Mucosa of stomach (tissue), 1 donor: ENCODE data around the gene CTSF.
"Not testable (repeated sequence)": the region's sequence is repeated elsewhere in the genome, so short reads cannot be mapped to it uniquely, and the experiment has no call there.

Source experiments
- H3K27me3 ChIP-seq: one replicate; pipeline ENCODE4 v1.7.0; 2013; ENCODE audit warnings: mild to moderate bottlenecking, low read length; ENCODE audit not compliant: control insufficient read depth, insufficient read depth
- H3K36me3 ChIP-seq: one replicate; pipeline ENCODE4 v1.7.0; 2013; ENCODE audit warnings: low read length; ENCODE audit not compliant: control insufficient read depth, insufficient read depth
- H3K4me1 ChIP-seq: one replicate; pipeline ENCODE4 v1.7.0; 2013; ENCODE audit warnings: mild to moderate bottlenecking, low read length; ENCODE audit not compliant: control insufficient read depth, insufficient read depth
- H3K4me3 ChIP-seq: one replicate; pipeline ENCODE4 v1.7.0; 2013; ENCODE audit warnings: low read length
- H3K9ac ChIP-seq: one replicate; pipeline ENCODE4 v1.7.0; 2013; ENCODE audit warnings: mild to moderate bottlenecking, low read length, moderate library complexity
- H3K9me3 ChIP-seq: one replicate; pipeline ENCODE4 v1.7.0; 2013; ENCODE audit warnings: mild to moderate bottlenecking, low read length, moderate library complexity; ENCODE audit not compliant: control insufficient read depth
- donor health status: Pancreatic carcinoma.

The CTSF gene

DNA sequence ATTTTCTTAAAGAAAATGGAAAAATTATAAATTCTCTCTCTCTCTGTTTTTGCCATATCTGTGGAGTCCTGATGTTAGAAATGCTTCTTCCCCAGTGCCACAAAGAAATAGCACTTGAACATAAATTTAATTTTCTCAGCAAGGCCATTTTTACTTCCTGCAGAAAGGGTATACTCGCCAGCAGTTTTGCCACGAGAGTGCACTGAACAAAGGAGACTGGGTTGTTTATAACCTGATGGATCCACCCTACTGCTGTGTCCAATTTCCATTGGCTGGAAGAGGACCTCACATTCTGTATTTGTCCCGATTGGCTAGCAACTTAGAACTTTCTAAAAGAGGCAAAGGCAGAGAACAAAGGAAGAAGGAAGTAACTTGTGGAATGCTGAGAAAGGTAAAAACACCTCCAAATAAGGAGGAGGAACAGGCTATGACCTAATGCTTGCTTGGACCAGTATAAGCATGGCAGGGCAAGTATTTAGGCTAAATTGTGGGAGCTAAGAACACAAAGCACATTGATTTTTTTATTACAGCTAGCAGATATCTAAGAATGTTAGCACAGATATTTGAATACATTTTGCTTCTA is 14.2 kb upstream of the CTSF start:
- not testable (repeated sequence) for H3K36me3 ChIP-seq, H3K27me3 ChIP-seq, H3K4me1 ChIP-seq, H3K4me3 ChIP-seq, H3K9me3 ChIP-seq, H3K9ac ChIP-seq

DNA sequence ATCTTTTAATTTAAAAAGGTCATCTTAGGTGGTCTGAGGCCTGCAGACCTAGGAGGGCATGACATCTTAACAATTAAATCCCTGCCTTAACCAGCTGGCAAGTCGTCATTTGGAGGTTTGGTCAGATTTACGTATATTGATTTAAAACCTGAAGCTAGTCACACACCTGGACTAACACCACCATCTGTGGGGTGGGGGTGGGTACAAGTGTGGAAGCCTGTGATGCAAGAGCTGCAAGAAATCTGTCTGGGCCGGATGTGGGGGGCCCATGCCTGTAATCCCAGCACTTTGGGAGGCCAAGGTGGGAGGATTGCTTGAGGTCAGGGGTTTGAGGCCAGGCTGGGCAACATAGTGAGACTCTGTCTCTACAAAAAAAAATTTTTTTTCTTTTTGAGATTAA is 12.9 kb upstream of the CTSF start:
- no peaks in the 10 kb centered on the region for H3K9me3 ChIP-seq
- H3K4me3 ChIP-seq: no peak overlapping the region
- H3K9ac ChIP-seq: no peak overlapping the region
- H3K4me1 ChIP-seq: peaks cover 3% of the 10 kb centered on the region
- no peaks in the 10 kb centered on the region for H3K36me3 ChIP-seq
- H3K27me3 ChIP-seq: peaks cover 4% of the 10 kb centered on the region

DNA sequence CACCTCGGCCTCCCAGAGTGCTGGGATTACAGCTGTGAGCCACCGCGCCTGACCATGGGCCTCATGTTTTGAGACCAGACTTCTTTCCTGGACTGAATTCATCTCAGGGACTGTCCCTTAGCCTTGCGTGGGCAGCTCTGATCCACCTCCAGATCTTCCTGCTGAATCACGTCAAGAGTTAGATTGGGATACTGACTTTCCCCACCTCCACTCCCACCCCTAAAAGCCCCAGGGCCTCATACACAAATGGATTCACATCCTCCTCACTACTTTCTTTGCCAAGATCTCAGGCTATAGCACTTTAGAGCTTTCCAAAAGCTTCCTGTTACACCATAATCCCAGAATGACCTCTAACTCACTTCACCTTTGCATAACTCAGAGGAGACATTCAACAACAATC is 12.4 kb upstream of the CTSF start:
- H3K9me3 ChIP-seq: no peaks in the 10 kb centered on the region
- no peak overlapping the region for H3K4me3 ChIP-seq
- H3K27me3 ChIP-seq: peaks cover 4% of the 10 kb centered on the region
- no peak overlapping the region for H3K9ac ChIP-seq
- peaks cover 3% of the 10 kb centered on the region for H3K4me1 ChIP-seq
- H3K36me3 ChIP-seq: no peaks in the 10 kb centered on the region

DNA sequence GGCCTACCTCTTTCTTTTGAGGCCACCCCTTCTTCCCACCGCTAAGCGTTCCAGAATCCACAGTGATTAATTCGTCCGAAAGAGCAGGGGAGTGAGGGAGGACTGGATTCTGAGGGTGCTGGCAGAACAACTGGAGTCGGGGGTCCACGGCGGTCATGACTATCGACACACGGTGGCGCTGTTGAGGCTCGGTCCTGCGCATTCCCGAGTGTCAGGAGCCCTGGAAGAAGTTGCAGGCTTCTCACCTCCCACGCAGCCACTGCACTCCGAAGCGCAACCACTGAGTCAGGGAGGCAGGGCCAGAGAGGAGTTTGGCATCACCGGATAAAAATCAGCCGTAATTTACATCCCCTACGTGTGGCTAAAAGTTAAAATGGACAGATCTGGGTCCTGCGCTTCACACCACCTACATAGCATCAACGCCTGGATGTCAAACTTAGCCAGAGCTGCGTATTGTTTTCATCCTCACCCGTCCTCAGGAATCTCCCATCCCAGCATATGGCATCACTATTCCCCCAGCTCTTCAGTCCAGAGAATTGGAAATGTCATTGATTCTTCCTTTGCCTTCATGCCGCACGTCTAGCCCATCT is 10.7 kb upstream of the CTSF start:
- no peaks in the 10 kb centered on the region for H3K36me3 ChIP-seq
- no peak overlapping the region for H3K4me3 ChIP-seq
- H3K9ac ChIP-seq: no peak overlapping the region

DNA sequence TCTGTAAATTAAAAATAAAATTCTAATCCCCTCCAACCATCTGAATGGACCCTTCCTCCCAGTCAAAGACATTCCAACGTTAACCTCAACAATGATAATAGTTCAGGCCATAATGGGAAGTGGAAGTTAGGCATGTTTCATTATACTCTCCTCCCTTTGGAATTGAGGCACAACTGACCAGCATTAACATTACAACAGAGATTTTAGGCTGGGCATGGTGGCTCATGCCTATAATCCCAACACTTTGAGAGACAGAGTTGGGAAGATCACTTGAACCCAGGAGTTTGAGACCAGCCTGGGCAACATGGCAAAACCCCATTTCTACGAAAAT is 2.4 kb upstream of the CTSF start:
- Histone ChIP-seq H3K4me1 (peaks cover 8% of the 10 kb centered on the region), H3K27me3 (peaks cover 9% of the 10 kb centered on the region), H3K36me3 (no peaks in the 10 kb centered on the region), H3K9me3 (no peaks in the 10 kb centered on the region), H3K4me3 (no peak overlapping the region), H3K9ac (no peak overlapping the region)

More for the DNA sequence above, 10.7 kb upstream of the CTSF start:
- Histone ChIP-seq H3K9me3 (no peaks in the 10 kb centered on the region), H3K27me3 (peaks cover 4% of the 10 kb centered on the region), H3K4me1 (peaks cover 3% of the 10 kb centered on the region)

DNA sequence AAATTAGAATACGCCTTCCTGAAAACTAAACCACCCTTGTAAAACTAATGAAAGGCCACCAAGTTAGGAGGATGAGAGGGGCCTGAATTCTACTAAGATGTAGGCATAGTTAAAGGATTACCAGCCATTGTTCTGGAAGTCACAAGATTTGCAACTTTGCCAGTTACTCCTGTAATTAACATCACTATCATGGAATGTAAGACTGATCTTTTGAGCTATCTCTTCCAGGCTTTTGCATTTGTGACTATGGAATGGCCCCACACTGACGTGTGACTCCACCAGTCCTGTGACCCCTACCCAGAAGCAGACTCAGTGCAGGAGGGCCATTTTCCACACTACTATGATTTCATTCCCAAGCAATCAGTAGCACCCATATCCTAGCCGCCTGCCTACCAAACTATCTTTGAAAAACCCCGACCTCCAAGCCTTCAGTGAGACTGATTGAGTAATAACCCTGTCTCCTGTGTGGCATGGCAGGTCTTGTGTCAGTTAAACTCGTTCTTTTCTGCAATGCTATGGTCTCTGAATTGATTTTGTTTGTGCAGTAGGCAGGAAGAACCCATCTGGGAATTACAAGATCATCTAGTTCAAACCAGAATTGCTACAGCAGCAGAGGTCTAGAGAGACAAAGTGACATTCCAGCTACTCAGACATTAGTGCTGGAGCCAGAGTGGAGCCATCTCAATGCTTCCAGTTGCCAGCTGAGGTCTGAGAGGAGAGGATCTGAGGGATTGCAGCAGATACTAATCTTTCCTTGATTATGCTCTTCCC is 1.9 kb upstream of the CTSF start:
- Histone ChIP-seq H3K9ac (no peak overlapping the region), H3K4me1 (peaks cover 8% of the 10 kb centered on the region), H3K4me3 (no peak overlapping the region), H3K9me3 (no peaks in the 10 kb centered on the region), H3K36me3 (no peaks in the 10 kb centered on the region), H3K27me3 (peaks cover 9% of the 10 kb centered on the region)

DNA sequence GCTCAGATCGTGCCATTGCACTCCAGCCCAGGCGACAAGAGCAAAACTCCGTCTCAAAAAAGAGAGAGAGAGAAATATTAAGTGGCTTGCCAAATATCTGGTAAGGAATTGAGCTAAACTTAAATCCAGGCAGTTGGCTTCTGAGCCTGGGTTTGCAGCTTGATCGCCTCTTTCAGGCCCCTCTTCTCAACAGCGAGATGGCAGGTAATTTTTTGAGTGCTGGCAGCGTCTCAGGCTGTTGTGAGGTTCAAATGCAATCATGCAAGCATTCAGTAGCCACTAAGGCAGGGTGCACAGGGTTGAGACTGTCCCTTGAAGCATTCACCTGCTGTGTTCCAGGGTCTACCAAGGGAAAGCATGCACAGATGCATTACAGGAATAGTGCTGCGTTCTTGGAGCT is 670 bp upstream of the CTSF start:
- peaks cover 9% of the 10 kb centered on the region for H3K27me3 ChIP-seq
- no peak overlapping the region for H3K9ac ChIP-seq
- peaks cover 8% of the 10 kb centered on the region for H3K4me1 ChIP-seq
- no peak overlapping the region for H3K4me3 ChIP-seq
- H3K9me3 ChIP-seq: no peaks in the 10 kb centered on the region
- H3K36me3 ChIP-seq: no peaks in the 10 kb centered on the region

DNA sequence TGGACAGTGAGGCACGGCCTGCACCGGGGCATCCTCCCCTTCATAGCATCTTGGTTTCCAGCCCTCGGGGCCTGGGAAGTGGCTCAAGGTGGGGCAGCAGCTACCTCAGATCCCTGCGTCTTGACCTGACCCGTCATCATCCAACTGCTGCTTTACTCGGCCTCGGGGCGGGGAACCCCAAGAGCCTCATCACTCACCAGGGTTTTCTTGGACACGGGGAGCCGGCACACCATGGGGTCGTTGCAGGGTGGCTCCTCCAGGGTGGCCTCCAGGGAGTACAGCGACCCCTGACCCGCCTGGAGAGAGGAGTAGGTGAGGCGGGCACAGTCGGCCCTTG is 651 bp downstream of the CTSF start:
- peaks cover 8% of the 10 kb centered on the region for H3K4me1 ChIP-seq
- peak overlapping the region; percentile 50 for H3K9ac ChIP-seq
- H3K9me3 ChIP-seq: no peaks in the 10 kb centered on the region
- H3K27me3 ChIP-seq: peaks cover 9% of the 10 kb centered on the region
- no peaks in the 10 kb centered on the region for H3K36me3 ChIP-seq
- H3K4me3 ChIP-seq: no peak overlapping the region

DNA sequence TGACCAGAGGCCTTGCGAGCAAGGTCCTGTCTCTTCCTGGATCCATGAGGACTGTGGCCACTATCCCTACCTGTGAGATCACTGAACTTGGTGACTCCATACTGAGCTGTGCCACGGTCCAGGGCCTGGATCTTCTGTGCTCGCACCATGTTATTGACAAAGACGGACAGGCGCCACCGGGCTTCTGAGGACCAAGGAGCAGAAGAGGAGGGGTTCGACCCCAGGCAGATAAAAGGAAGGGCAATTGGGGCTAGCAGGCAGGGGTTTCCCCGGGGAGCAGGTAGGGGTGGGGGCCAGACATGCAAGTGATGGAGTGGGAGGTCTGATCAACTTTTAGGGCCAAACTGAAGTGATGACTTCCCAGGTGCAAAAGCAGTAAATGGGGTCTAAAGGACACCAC is 2.2 kb downstream of the CTSF start:
- H3K4me3 ChIP-seq: no peak overlapping the region
- no peaks in the 10 kb centered on the region for H3K36me3 ChIP-seq
- peaks cover 9% of the 10 kb centered on the region for H3K27me3 ChIP-seq
- peaks cover 8% of the 10 kb centered on the region for H3K4me1 ChIP-seq
- no peak overlapping the region for H3K9ac ChIP-seq
- H3K9me3 ChIP-seq: no peaks in the 10 kb centered on the region

DNA sequence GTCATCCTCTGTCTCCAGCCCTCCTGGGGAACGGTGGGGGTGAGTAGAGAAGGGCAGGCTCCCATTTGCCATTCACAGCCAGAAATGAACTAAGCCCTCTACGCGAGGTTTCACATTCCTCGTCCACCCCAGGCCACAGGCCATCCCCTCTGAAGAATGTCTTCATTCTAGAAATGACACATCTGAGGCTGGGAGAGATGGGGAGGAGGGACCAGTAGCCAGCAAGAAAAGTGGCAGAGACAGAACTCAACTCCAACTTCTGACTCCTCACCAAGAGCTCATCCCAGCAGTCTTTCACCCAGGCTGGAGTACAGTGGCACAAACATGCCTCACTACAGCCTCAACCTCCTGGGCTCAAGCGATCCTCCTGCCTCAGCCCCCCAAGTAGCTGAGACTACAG is 3.4 kb downstream of the CTSF start:
- Histone ChIP-seq H3K4me1 (peaks cover 8% of the 10 kb centered on the region), H3K27me3 (peaks cover 9% of the 10 kb centered on the region), H3K36me3 (no peaks in the 10 kb centered on the region)

DNA sequence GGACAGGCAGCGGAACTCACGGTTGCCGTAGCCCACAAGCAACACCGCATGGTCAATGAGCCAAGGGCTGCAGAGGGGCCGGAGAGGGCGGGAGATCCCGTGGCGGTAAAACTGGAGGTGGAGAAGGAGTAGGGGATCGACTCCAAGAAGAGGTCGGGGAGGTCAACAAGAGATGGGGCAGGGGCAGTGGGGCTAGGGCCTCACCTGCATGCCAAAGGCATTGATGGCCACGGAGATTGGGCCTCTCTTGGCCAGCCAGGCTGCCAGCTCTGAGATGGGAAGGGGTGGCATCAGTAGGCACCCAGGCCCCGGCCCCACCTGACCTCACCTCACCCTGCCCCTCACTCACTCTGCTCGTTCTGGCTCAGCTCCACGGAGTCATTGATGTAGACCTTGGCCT is 3.9 kb downstream of the CTSF start:
- H3K4me1 ChIP-seq: peaks cover 8% of the 10 kb centered on the region
- H3K4me3 ChIP-seq: no peak overlapping the region
- no peak overlapping the region for H3K9ac ChIP-seq
- H3K36me3 ChIP-seq: no peaks in the 10 kb centered on the region
- no peaks in the 10 kb centered on the region for H3K9me3 ChIP-seq
- H3K27me3 ChIP-seq: peaks cover 9% of the 10 kb centered on the region

More for the DNA sequence above, 3.4 kb downstream of the CTSF start:
- Histone ChIP-seq H3K4me3 (no peak overlapping the region), H3K9me3 (no peaks in the 10 kb centered on the region), H3K9ac (no peak overlapping the region)

DNA sequence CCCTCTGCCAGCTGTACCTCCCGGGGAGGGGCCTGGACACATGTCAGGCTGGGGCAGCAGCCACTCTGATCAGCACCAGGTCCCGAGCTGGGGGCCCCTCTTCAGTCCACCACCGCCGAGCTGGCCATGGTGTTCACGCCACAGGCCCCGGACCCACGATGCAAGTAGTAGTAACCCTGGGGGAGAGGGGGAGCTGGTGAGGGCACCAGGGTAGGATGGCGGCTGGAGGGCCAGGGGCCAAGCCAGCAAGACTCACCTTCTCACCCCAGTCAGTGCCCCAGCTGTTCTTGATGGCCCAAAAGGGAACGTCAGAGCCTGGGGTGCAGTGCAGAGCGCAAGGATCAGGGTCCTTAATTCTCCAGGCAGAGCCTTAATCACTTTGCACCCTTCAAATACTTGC is 4.6 kb downstream of the CTSF start:
- H3K9me3 ChIP-seq: no peaks in the 10 kb centered on the region
- H3K4me1 ChIP-seq: peaks cover 8% of the 10 kb centered on the region
- no peaks in the 10 kb centered on the region for H3K36me3 ChIP-seq
- no peak overlapping the region for H3K4me3 ChIP-seq
- no peak overlapping the region for H3K9ac ChIP-seq
- peaks cover 11% of the 10 kb centered on the region for H3K27me3 ChIP-seq
